ENCODE measurements around the gene AQP9.

GRCh38 chr15:58224068-58224467 is 85.9 kb downstream of the AQP9 start:
- TF ChIP-seq CTCF (IDR thresholded peaks at IDR 0.05), result no peak
- TF ChIP-seq EZH2phosphoT487 (IDR thresholded peaks at IDR 0.05), result no peak
